H9 (cell line): Measurements from ENCODE around the gene TSKU. TPM values are rescaled to one million over a fixed set of nuclear protein-coding genes. Genes with fewer than 3 reads are reported as not detected.

Experiments used
- DNase-seq: peaks from one replicate; pipeline ENCODE4 v3.0.0-alpha.2; 2017
- H2AFZ ChIP-seq: one replicate; pipeline ENCODE4 v1.6.1; 2013; ENCODE audit warnings: mild to moderate bottlenecking, low read length, control low read depth, moderate library complexity
- H2AK5ac ChIP-seq: 2 replicates; pipeline ENCODE4 v1.6.1; 2013; ENCODE audit warnings: low read length, control low read depth, mixed read lengths; ENCODE audit not compliant: insufficient read length
- H2BK120ac ChIP-seq: one replicate; pipeline ENCODE4 v1.6.1; 2013; ENCODE audit warnings: low read depth, mild to moderate bottlenecking, low read length, control low read depth, inconsistent platforms; ENCODE audit not compliant: poor library complexity, severe bottlenecking
- H2BK12ac ChIP-seq: 2 replicates; pipeline ENCODE4 v1.6.1; 2013; ENCODE audit warnings: low read length, control low read depth, mixed read lengths, low read depth; ENCODE audit not compliant: insufficient read length
- H2BK15ac ChIP-seq: 2 replicates; pipeline ENCODE4 v1.6.1; 2013; ENCODE audit warnings: low read depth, low read length, control low read depth
- H2BK20ac ChIP-seq: one replicate; pipeline ENCODE4 v1.6.1; 2013; ENCODE audit warnings: low read depth, mild to moderate bottlenecking, low read length, control low read depth, inconsistent platforms; ENCODE audit not compliant: poor library complexity, severe bottlenecking
- H2BK5ac ChIP-seq: 2 replicates; pipeline ENCODE4 v1.6.1; 2013; ENCODE audit warnings: low read length, control low read depth, mixed read lengths; ENCODE audit not compliant: insufficient read length
- H3K14ac ChIP-seq: 2 replicates; pipeline ENCODE4 v1.6.1; 2013; ENCODE audit warnings: low read length, control low read depth; ENCODE audit not compliant: insufficient read depth
- H3K18ac ChIP-seq: 2 replicates; pipeline ENCODE4 v1.6.1; 2013; ENCODE audit warnings: low read depth, mild to moderate bottlenecking, mixed read lengths, low read length, control low read depth; ENCODE audit not compliant: insufficient read length
- H3K23ac ChIP-seq: 2 replicates; pipeline ENCODE4 v1.6.1; 2013; ENCODE audit warnings: low read length, control low read depth, mixed read lengths, low read depth; ENCODE audit not compliant: insufficient read length
- H3K23me2 ChIP-seq: 2 replicates; pipeline ENCODE4 v1.6.1; 2013; ENCODE audit warnings: low read depth, mild to moderate bottlenecking, mixed read lengths, low read length, control low read depth; ENCODE audit not compliant: insufficient read length, poor library complexity, severe bottlenecking
- H3K27ac ChIP-seq: 2 replicates; pipeline ENCODE4 v1.5.1; 2013; ENCODE audit warnings: low read length, control low read depth, mixed read lengths, low read depth; ENCODE audit not compliant: insufficient read length
- H3K27me3 ChIP-seq: 2 replicates; pipeline ENCODE4 v1.6.1; 2013; ENCODE audit warnings: low read length, control low read depth, inconsistent platforms; ENCODE audit not compliant: insufficient read depth
- H3K4ac ChIP-seq: 2 replicates; pipeline ENCODE4 v1.6.1; 2013; ENCODE audit warnings: low read depth, mild to moderate bottlenecking, control low read depth, inconsistent platforms, low read length, moderate library complexity
- H3K4me1 ChIP-seq: 2 replicates; pipeline ENCODE4 v1.6.1; 2013; ENCODE audit warnings: low read length, control low read depth, inconsistent platforms; ENCODE audit not compliant: insufficient read depth
- H3K4me2 ChIP-seq: 2 replicates; pipeline ENCODE4 v1.6.1; 2013; ENCODE audit warnings: low read length, control low read depth, mixed read lengths; ENCODE audit not compliant: insufficient read length, insufficient read depth
- H3K56ac ChIP-seq: 2 replicates; pipeline ENCODE4 v1.6.1; 2013; ENCODE audit warnings: low read depth, mild to moderate bottlenecking, mixed read lengths, low read length, control low read depth; ENCODE audit not compliant: insufficient read length
- H3K79me1 ChIP-seq: 2 replicates; pipeline ENCODE4 v1.6.1; 2013; ENCODE audit warnings: low read depth, mild to moderate bottlenecking, moderate library complexity, low read length, control low read depth, inconsistent platforms; ENCODE audit not compliant: insufficient read depth, poor library complexity, severe bottlenecking
- H3K79me2 ChIP-seq: 2 replicates; pipeline ENCODE4 v1.6.1; 2013; ENCODE audit warnings: low read length, control low read depth, inconsistent platforms; ENCODE audit not compliant: insufficient read depth
- H3K9ac ChIP-seq: 2 replicates; pipeline ENCODE4 v1.6.1; 2013; ENCODE audit warnings: low read length, control low read depth, mixed read lengths; ENCODE audit not compliant: insufficient read length; ENCODE audit errors: extremely low read depth
- H3K9me3 ChIP-seq: one replicate; pipeline ENCODE4 v1.6.1; 2013; ENCODE audit warnings: low read depth, low read length, inconsistent platforms; ENCODE audit not compliant: control insufficient read depth
- H3T11ph ChIP-seq: one replicate; pipeline ENCODE4 v1.6.1; 2013; ENCODE audit warnings: mild to moderate bottlenecking, low read length, control low read depth, inconsistent platforms
- H4K20me1 ChIP-seq: one replicate; pipeline ENCODE4 v1.6.1; 2013; ENCODE audit not compliant: control insufficient read depth, insufficient read length, insufficient read depth
- H4K5ac ChIP-seq: 2 replicates; pipeline ENCODE4 v1.6.1; 2013; ENCODE audit warnings: low read depth, mild to moderate bottlenecking, mixed read lengths, low read length, control low read depth; ENCODE audit not compliant: insufficient read length
- H4K8ac ChIP-seq: replicated peaks from 2 replicates; pipeline ENCODE4 v1.6.1; 2013; ENCODE audit warnings: low read length, control low read depth, mixed read lengths, low read depth; ENCODE audit not compliant: insufficient read length
- H4K91ac ChIP-seq: 2 replicates; pipeline ENCODE4 v1.6.1; 2013; ENCODE audit warnings: low read depth, mild to moderate bottlenecking, moderate library complexity, mixed read lengths, low read length, control low read depth; ENCODE audit not compliant: insufficient read length
- H3K27ac Mint-ChIP-seq, 3 experiments: 2 replicates in 2 of 3; 3 replicates in 1 of 3; pipeline ENCODE4 v1.8.0; 2020 to 2021; ENCODE audit warnings: mixed read lengths in 3 of 3, mild to moderate bottlenecking in 1 of 3, moderate library complexity in 1 of 3
- H3K27me3 Mint-ChIP-seq: 2 replicates; pipeline ENCODE4 v1.8.0; 2021; ENCODE audit warnings: low read depth, mild to moderate bottlenecking, moderate library complexity, mixed read lengths
- H3K36me3 Mint-ChIP-seq, 3 experiments: 2 replicates in 2 of 3; 3 replicates in 1 of 3; pipeline ENCODE4 v1.8.0; 2020 to 2021; ENCODE audit warnings: low read depth in 3 of 3, mixed read lengths in 3 of 3; ENCODE audit not compliant: insufficient read depth in 1 of 3
- H3K4me1 Mint-ChIP-seq, 2 experiments: 2 replicates each; pipeline ENCODE4 v1.8.0; 2020; ENCODE audit warnings: mixed read lengths in 2 of 2
- H3K4me3 Mint-ChIP-seq, 2 experiments: 2 replicates in 1 of 2; 3 replicates in 1 of 2; pipeline ENCODE4 v1.8.0; 2020 to 2021; ENCODE audit warnings: mild to moderate bottlenecking in 2 of 2, mixed read lengths in 2 of 2, moderate library complexity in 1 of 2
- H3K9me3 Mint-ChIP-seq, 2 experiments: 2 replicates in 1 of 2; 3 replicates in 1 of 2; pipeline ENCODE4 v1.8.0; 2020; ENCODE audit warnings: mild to moderate bottlenecking in 2 of 2, mixed read lengths in 2 of 2, moderate library complexity in 1 of 2
- CTCF ChIP-seq: fragments of 200-600 bp; sonication (generic); conservative IDR thresholded peaks from 3 replicates; pipeline ENCODE4 v1.8.0; 2021; ENCODE audit warnings: antibody characterized with exemption, mild to moderate bottlenecking
- WGBS: extraction: QIAGEN DNeasy Blood & Tissue Kit; methylation state at CpG from one replicate; pipeline ENCODE4 v1.1.7; 2013; ENCODE audit warnings: missing lambda C conversion rate, low lambda C conversion rate, mixed read lengths; ENCODE audit not compliant: insufficient read length; ENCODE audit errors: extremely low coverage; 5-methylcytosine and 5-hydroxymethylcytosine counted together
- total RNA-seq: library from RNA; stranded (reverse); gene quantifications from 2 replicates; pipeline ENCODE4 v1.2.1, GENCODE V29; 2021

The TSKU gene
- total RNA-seq, 1 experiment from 2014 or later, result 25.4 TPM

- Histone ChIP-seq H3K9me3 (no peaks in the 10 kb centered on the region), H4K8ac (no peak overlapping the region), H3K4me1 (no peaks in the 10 kb centered on the region), H3K79me1 (no peaks in the 10 kb centered on the region), H2BK20ac (no peak overlapping the region), H2BK15ac (no peak overlapping the region), H3K27ac (no peak overlapping the region), H3K9ac (no peak overlapping the region), H3K4me2 (no peak overlapping the region), H2BK120ac (no peak overlapping the region), H3K23ac (no peak overlapping the region), H2AFZ (no peak overlapping the region), H3K4ac (no peak overlapping the region), H3K79me2 (no peaks in the 10 kb centered on the region), H3K27me3 (no peaks in the 10 kb centered on the region), H3K56ac (no peak overlapping the region), H3T11ph (no peak overlapping the region), H2BK12ac (no peak overlapping the region), H3K18ac (no peak overlapping the region), H4K91ac (no peak overlapping the region), H4K5ac (no peak overlapping the region), H4K20me1 (no peaks in the 10 kb centered on the region), H2AK5ac (no peak overlapping the region), H3K14ac (no peak overlapping the region), H3K23me2 (no peaks in the 10 kb centered on the region), H2BK5ac (no peak overlapping the region)
- TF ChIP-seq CTCF, result no peak
- no peak overlapping the region; a peak in 1 of 7 replicates for H3K27ac Mint-ChIP-seq
- DNase-seq, result no peak
- no CpG with 5 or more reads among the region's 5 CpGs for WGBS
- H3K36me3 Mint-ChIP-seq, result no peaks in the 10 kb centered on the region; a peak in 1 of 7 replicates
- H3K4me1 Mint-ChIP-seq, result peaks cover 55 to 56% of the 10 kb centered on the region in 2 experiments
- no peak overlapping the region for H3K4me3 Mint-ChIP-seq
- no peaks in the 10 kb centered on the region for H3K9me3 Mint-ChIP-seq
- H3K27me3 Mint-ChIP-seq, result peaks cover 47% of the 10 kb centered on the region
Measured at GRCh38 chr11:76762356-76762752, 20.8 kb upstream of the TSKU start.
